CD14-positive monocyte (primary cell): Measurements from ENCODE around the gene TMX1. TPM values are rescaled to one million over a fixed set of nuclear protein-coding genes. Genes with fewer than 3 reads are reported as not detected.

Experiments
- DNase-seq, 3 donors: peaks; one replicate each; pipeline ENCODE4 v3.0.0-alpha.2; 2011 to 2022
- H2AFZ ChIP-seq: 2 replicates; pipeline ENCODE4 v1.6.0; 2012; ENCODE audit warnings: mild to moderate bottlenecking, low read depth, low read length, inconsistent platforms; ENCODE audit not compliant: insufficient read depth, poor library complexity, severe bottlenecking
- H3K27ac ChIP-seq, 2 donors: 1 replicate in 1 of 2; 2 replicates in 1 of 2; pipeline ENCODE4 v1.5.1; 2012 to 2013; ENCODE audit warnings: low read length in 2 of 2, control low read depth in 1 of 2, inconsistent platforms in 1 of 2, low read depth in 1 of 2, mild to moderate bottlenecking in 1 of 2
- H3K27me3 ChIP-seq, 2 donors: one replicate each; pipeline versions ENCODE4 v1.6.0 to v1.6.1; 2011 to 2013; ENCODE audit warnings: low read length in 2 of 2; ENCODE audit not compliant: control insufficient read depth in 2 of 2, insufficient read depth in 2 of 2
- H3K36me3 ChIP-seq, 2 donors: replicated peaks in 1 of 2; 1 replicate in 1 of 2; 2 replicates in 1 of 2; pipeline versions ENCODE4 v1.5.1 to v1.6.1; 2012 to 2013; ENCODE audit warnings: low read length in 2 of 2, control low read depth in 1 of 2, inconsistent platforms in 1 of 2, mild to moderate bottlenecking in 1 of 2; ENCODE audit not compliant: insufficient read depth in 2 of 2, control insufficient read depth in 1 of 2
- H3K4me1 ChIP-seq, 2 donors: 1 replicate in 1 of 2; 2 replicates in 1 of 2; pipeline versions ENCODE4 v1.5.1 to v1.6.1; 2012 to 2013; ENCODE audit warnings: low read length in 2 of 2, control low read depth in 1 of 2, inconsistent platforms in 1 of 2, mild to moderate bottlenecking in 1 of 2, moderate library complexity in 1 of 2; ENCODE audit not compliant: insufficient read depth in 2 of 2, control insufficient read depth in 1 of 2
- H3K4me2 ChIP-seq: replicated peaks from 2 replicates; pipeline ENCODE3; 2012; ENCODE audit warnings: low read length, moderate library complexity, mild to moderate bottlenecking; ENCODE audit not compliant: poor library complexity, severe bottlenecking; ENCODE audit errors: extremely low read depth
- H3K4me3 ChIP-seq, 3 experiments: fragments of 200-600 bp in 1 of 3; sonication (generic) in 1 of 3; replicated peaks in 1 of 3; 1 replicate in 2 of 3; 2 replicates in 1 of 3; pipeline ENCODE4 v1.5.1; 2011 to 2013; ENCODE audit warnings: low read length in 3 of 3, mild to moderate bottlenecking in 3 of 3, control low read depth in 2 of 3, low read depth in 2 of 3, inconsistent platforms in 1 of 3, moderate library complexity in 1 of 3
- H3K79me2 ChIP-seq: 2 replicates; pipeline ENCODE4 v1.6.0; 2012; ENCODE audit warnings: mild to moderate bottlenecking, control low read depth, inconsistent platforms, low read length, moderate library complexity; ENCODE audit not compliant: insufficient read depth
- H3K9ac ChIP-seq: 2 replicates; pipeline ENCODE4 v1.6.0; 2017; ENCODE audit warnings: low read length, mild to moderate bottlenecking; ENCODE audit not compliant: insufficient read depth, poor library complexity, severe bottlenecking
- H3K9me3 ChIP-seq, 2 donors: replicated peaks in 1 of 2; 1 replicate in 1 of 2; 2 replicates in 1 of 2; pipeline versions ENCODE4 v1.5.1 to v1.6.1; 2012 to 2013; ENCODE audit warnings: low read length in 2 of 2, control low read depth in 1 of 2; ENCODE audit not compliant: control insufficient read depth in 1 of 2, insufficient read depth in 1 of 2
- H4K20me1 ChIP-seq: 2 replicates; pipeline ENCODE4 v1.6.0; 2012; ENCODE audit warnings: mild to moderate bottlenecking, low read length, control low read depth, moderate library complexity; ENCODE audit not compliant: insufficient read depth
- H3K27ac Mint-ChIP-seq, 7 donors: one replicate each; pipeline ENCODE4 v1.8.0; 2020; ENCODE audit warnings: mild to moderate bottlenecking in 7 of 7, mixed read lengths in 7 of 7, moderate library complexity in 6 of 7, inconsistent platforms in 2 of 7
- H3K27me3 Mint-ChIP-seq, 3 donors: one replicate each; pipeline ENCODE4 v1.8.0; 2021 to 2022; ENCODE audit warnings: low read depth in 3 of 3, mild to moderate bottlenecking in 3 of 3, mixed read lengths in 3 of 3, moderate library complexity in 3 of 3, inconsistent platforms in 1 of 3
- H3K36me3 Mint-ChIP-seq, 2 donors: one replicate each; pipeline ENCODE4 v1.8.0; 2020; ENCODE audit warnings: mixed read lengths in 2 of 2, inconsistent platforms in 1 of 2, mild to moderate bottlenecking in 1 of 2
- H3K4me1 Mint-ChIP-seq: one replicate; pipeline ENCODE4 v1.8.0; 2020; ENCODE audit warnings: mild to moderate bottlenecking, mixed read lengths
- H3K4me3 Mint-ChIP-seq, 2 donors: one replicate each; pipeline ENCODE4 v1.8.0; 2020; ENCODE audit warnings: mild to moderate bottlenecking in 2 of 2, mixed read lengths in 2 of 2, moderate library complexity in 1 of 2
- H3K9me3 Mint-ChIP-seq, 7 donors: one replicate each; pipeline ENCODE4 v1.8.0; 2020 to 2022; ENCODE audit warnings: mixed read lengths in 7 of 7, mild to moderate bottlenecking in 6 of 7, moderate library complexity in 6 of 7, inconsistent platforms in 2 of 7
- WGBS: methylation state at CpG from one replicate; pipeline ENCODE4 v1.1.5; 2013; ENCODE audit warnings: missing lambda C conversion rate; ENCODE audit not compliant: insufficient coverage; 5-methylcytosine and 5-hydroxymethylcytosine counted together
- intact Hi-C, 2 donors: fragments of 100-400 bp; cut with micrococcal nuclease; formaldehyde crosslinking; loops; one replicate each; pipeline versions ENCODE4 v1.15.0 to v1.15.1; 2023
- polyA plus RNA-seq, 3 donors: library from polyadenylated mRNA; depleted of rRNA in 1 of 3; unstranded in 2 of 3; stranded (reverse) in 1 of 3; fragments of 300-500 nt in 2 of 3; fragments of >200 nt in 1 of 3; fragmentation: Illumina TruSeq in 2 of 3; gene quantifications; 1 replicate in 2 of 3; 2 replicates in 1 of 3; pipeline ENCODE4 v1.2.3, GENCODE V29; 2012 to 2021
- TF ChIP-seq, protein P1 (sequence below): fragments of 200-600 bp; IDR thresholded peaks from one replicate; pipeline ENCODE4 v1.8.0; 2022; ENCODE audit warnings: antibody characterized with exemption, mild to moderate bottlenecking

The TMX1 gene
- polyA plus RNA-seq, 3 donors = 9.7 to 76.8 (median 62.6) TPM

- no peak overlapping the region for H3K4me3 Mint-ChIP-seq
- no peak overlapping the region for H3K27ac ChIP-seq
- H3K36me3 ChIP-seq = peaks cover 75 to 99% of the 10 kb centered on the region in 2 donors
- peaks cover 0 to 4% of the 10 kb centered on the region in 2 donors for H3K4me1 ChIP-seq
- no CpG with 5 or more reads among the region's 4 CpGs for WGBS
- no peak overlapping the region for H3K4me2 ChIP-seq
- H3K9me3 Mint-ChIP-seq = no peaks in the 10 kb centered on the region
- intact Hi-C loops = no loop called here
- H3K36me3 Mint-ChIP-seq = peaks cover 72 to 75% of the 10 kb centered on the region in 2 donors
- no peak overlapping the region for H2AFZ ChIP-seq
- H3K79me2 ChIP-seq = peaks cover 9% of the 10 kb centered on the region
- no peak overlapping the region for H3K27ac Mint-ChIP-seq
- H3K9ac ChIP-seq = no peak overlapping the region
- H3K4me1 Mint-ChIP-seq = peaks cover 10% of the 10 kb centered on the region
- no peak for DNase-seq
- H4K20me1 ChIP-seq = peaks cover 11% of the 10 kb centered on the region
- H3K27me3 ChIP-seq = no peaks in the 10 kb centered on the region
- no peaks in the 10 kb centered on the region for H3K27me3 Mint-ChIP-seq
- H3K9me3 ChIP-seq = no peaks in the 10 kb centered on the region
- H3K4me3 ChIP-seq = no peak overlapping the region
- TF ChIP-seq, protein P1, sequence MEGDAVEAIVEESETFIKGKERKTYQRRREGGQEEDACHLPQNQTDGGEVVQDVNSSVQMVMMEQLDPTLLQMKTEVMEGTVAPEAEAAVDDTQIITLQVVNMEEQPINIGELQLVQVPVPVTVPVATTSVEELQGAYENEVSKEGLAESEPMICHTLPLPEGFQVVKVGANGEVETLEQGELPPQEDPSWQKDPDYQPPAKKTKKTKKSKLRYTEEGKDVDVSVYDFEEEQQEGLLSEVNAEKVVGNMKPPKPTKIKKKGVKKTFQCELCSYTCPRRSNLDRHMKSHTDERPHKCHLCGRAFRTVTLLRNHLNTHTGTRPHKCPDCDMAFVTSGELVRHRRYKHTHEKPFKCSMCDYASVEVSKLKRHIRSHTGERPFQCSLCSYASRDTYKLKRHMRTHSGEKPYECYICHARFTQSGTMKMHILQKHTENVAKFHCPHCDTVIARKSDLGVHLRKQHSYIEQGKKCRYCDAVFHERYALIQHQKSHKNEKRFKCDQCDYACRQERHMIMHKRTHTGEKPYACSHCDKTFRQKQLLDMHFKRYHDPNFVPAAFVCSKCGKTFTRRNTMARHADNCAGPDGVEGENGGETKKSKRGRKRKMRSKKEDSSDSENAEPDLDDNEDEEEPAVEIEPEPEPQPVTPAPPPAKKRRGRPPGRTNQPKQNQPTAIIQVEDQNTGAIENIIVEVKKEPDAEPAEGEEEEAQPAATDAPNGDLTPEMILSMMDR = no peak
Observed at GRCh38 chr14:51251486-51251885, 11.4 kb downstream of the TMX1 start.

DNA sequence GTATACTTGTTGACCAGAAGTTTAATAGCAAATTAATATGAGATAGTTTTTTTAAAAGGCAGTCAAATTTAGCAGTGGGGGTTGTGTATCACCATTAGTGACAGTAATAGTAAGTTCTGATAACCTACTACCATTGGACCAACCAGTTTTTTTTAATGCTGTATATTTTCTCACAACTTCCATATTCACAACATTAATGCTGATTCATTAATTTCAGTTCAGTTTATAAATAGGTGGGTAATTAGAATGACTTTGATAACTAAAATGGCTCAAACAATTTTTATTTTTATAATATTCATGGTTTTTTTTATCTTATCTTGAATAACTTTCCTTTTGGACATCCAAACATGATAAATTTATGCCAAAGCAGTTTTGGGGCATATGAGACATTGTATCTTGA lies 13.8 kb downstream of the TMX1 start:
- Histone ChIP-seq H3K4me1 (no peaks in the 10 kb centered on the region), H3K27ac (peak overlapping the region in 1 of 2 donors; percentile 11), H3K79me2 (no peaks in the 10 kb centered on the region), H4K20me1 (peaks cover 6% of the 10 kb centered on the region), H3K4me3 (no peak overlapping the region), H3K36me3 (peaks cover 71 to 94% of the 10 kb centered on the region in 2 donors), H3K9me3 (peaks cover 0 to 4% of the 10 kb centered on the region in 2 donors), H3K27me3 (no peaks in the 10 kb centered on the region), H2AFZ (no peak overlapping the region), H3K4me2 (no peak overlapping the region), H3K9ac (no peak overlapping the region)
- Mint-ChIP-seq H3K27me3 (no peaks in the 10 kb centered on the region), H3K4me3 (no peak overlapping the region), H3K9me3 (peaks cover 0 to 5% (median 4%) of the 10 kb centered on the region in 7 donors), H3K36me3 (peaks cover 71 to 82% of the 10 kb centered on the region in 2 donors), H3K4me1 (no peaks in the 10 kb centered on the region), H3K27ac (no peak overlapping the region)
- intact Hi-C loops = no loop called here
- no peak for DNase-seq
- TF ChIP-seq, protein P1 = no peak
